Measurements from ENCODE around the gene TTLL5. TPM values are rescaled to one million over a fixed set of nuclear protein-coding genes. Genes with fewer than 3 reads are reported as not detected.

Gene TTLL5
- total RNA-seq, 1 donor from 2014 or later: 45.2 TPM

DNA sequence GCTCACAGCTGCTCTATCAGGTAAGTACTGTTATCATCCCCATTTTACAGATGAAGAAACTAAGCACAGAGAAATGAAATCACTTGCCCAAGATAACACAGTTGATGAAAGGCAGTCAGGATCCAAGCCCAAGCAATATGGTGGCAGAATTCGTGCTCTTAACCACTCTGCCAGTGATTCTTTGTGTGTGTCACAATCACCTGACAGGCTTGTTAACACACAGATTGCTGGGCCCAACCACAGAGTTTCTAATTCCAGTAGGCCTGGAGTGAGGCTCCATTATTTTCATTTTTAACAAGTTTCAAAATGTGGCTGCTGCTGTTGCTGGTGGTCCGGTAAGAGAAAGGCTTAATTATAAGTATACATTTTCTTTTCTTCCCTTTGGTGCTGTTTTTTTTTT, 186.5 kb downstream of the TTLL5 start:
- H3K9me3 Mint-ChIP-seq: no peaks in the 10 kb centered on the region
- H3K27me3 Mint-ChIP-seq (ENCODE audit: low read depth): no peaks in the 10 kb centered on the region
- no peak overlapping the region for H3K27ac Mint-ChIP-seq
- H3K4me1 Mint-ChIP-seq: peaks cover 8% of the 10 kb centered on the region
- peaks cover 2% of the 10 kb centered on the region for H3K36me3 Mint-ChIP-seq
- TF ChIP-seq, protein P1, sequence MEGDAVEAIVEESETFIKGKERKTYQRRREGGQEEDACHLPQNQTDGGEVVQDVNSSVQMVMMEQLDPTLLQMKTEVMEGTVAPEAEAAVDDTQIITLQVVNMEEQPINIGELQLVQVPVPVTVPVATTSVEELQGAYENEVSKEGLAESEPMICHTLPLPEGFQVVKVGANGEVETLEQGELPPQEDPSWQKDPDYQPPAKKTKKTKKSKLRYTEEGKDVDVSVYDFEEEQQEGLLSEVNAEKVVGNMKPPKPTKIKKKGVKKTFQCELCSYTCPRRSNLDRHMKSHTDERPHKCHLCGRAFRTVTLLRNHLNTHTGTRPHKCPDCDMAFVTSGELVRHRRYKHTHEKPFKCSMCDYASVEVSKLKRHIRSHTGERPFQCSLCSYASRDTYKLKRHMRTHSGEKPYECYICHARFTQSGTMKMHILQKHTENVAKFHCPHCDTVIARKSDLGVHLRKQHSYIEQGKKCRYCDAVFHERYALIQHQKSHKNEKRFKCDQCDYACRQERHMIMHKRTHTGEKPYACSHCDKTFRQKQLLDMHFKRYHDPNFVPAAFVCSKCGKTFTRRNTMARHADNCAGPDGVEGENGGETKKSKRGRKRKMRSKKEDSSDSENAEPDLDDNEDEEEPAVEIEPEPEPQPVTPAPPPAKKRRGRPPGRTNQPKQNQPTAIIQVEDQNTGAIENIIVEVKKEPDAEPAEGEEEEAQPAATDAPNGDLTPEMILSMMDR (IDR thresholded peaks at IDR 0.05; ENCODE audit: unreplicated experiment): no peak
- DNase-seq (ENCODE audit: low spot score in 2 of 2, unreplicated experiment in 2 of 2): no peak
- H3K4me3 Mint-ChIP-seq: no peak overlapping the region

DNA sequence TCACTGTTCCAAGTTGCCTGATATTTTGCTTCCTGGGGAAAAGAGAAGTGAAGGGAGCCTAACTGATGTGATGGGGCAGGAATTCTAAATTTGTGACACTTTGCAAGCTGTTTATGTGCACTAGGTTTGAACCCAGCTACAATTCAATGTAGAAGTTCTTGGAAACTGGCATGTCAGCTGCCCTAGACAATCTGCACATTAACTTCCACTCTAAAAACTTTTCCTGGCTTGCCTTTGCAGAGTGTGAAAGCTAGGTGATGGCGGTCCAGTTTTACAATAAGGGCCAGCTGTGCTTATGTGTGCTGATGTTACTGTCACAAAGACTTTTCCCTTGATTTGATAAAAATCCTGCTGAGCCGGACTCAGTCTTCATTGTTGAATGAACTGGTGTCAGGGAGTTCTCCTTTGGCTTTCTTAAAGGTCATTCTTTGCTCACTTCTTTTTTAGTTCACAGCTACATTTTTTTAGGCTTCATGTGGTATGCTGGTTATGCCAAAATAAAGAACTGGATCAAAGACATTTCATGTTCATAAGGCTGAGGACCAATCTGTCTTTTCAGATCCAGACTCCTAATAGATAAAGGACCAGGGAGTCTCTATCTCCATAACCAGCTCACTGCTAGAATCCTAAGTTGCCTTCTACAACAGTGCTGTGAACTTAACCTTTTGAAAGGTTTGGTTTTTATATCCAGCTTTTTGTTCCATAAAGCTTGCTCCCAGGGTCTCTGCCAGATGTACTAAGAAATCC, 187.3 kb downstream of the TTLL5 start:
- Mint-ChIP-seq H3K27ac (no peak overlapping the region), H3K9me3 (no peaks in the 10 kb centered on the region), H3K4me1 (peaks cover 5% of the 10 kb centered on the region), H3K4me3 (no peak overlapping the region), H3K27me3 (ENCODE audit: low read depth) (no peaks in the 10 kb centered on the region), H3K36me3 (peaks cover 2% of the 10 kb centered on the region)
- no peak for DNase-seq (ENCODE audit: low spot score in 2 of 2, unreplicated experiment in 2 of 2)
- TF ChIP-seq, protein P1 (IDR thresholded peaks at IDR 0.05; ENCODE audit: unreplicated experiment): no peak

DNA sequence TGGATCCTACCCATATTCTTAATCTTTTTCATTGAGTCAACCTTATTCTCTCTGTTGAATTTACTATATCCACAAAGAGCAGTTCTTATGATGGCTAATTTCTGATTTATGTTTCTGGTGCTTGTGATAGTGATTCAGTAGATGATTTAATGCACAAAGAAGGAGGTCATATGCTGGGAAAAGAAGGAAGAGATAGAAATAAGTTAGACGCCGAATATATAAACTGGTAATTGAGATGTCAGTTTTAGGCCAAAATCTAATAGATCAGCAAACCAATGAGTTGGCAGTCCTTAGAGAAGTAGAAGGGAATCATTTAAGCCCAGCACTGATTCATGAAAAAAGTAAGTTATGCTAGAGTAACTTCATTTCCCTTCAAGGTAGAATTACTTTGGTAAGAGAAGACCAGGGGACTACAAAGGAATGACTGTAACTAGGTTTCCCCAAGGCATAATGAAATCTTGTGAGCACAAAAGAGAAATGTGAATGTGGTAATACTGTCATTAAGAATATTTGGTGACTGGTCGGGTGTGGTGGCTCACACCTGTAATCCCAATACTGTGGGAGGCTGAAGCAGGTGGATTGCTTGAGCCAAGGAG, 188.4 kb downstream of the TTLL5 start:
- Mint-ChIP-seq H3K4me3 (no peak overlapping the region), H3K36me3 (peaks cover 2% of the 10 kb centered on the region), H3K4me1 (peaks cover 5% of the 10 kb centered on the region), H3K27ac (no peak overlapping the region), H3K9me3 (no peaks in the 10 kb centered on the region), H3K27me3 (ENCODE audit: low read depth) (no peaks in the 10 kb centered on the region)
- DNase-seq (ENCODE audit: low spot score in 2 of 2, unreplicated experiment in 2 of 2): no peak
- TF ChIP-seq, protein P1 (IDR thresholded peaks at IDR 0.05; ENCODE audit: unreplicated experiment): no peak

DNA sequence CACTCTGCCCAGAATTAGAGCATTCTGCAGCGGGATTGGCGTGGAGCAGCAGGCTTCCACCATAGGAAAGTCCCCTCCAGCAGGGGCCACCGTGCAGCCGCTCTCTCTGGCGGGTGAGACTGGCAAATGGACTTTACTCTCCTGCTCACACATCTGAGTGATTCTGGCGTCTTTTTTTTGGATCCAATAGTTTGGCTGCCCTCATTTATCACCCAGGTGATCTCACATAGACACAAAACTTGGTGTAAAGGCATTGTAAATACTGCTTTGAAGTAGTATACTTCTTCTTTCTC, 190.5 kb downstream of the TTLL5 start:
- TF ChIP-seq, protein P1 (IDR thresholded peaks at IDR 0.05; ENCODE audit: unreplicated experiment): no peak
- no peaks in the 10 kb centered on the region for H3K27me3 Mint-ChIP-seq (ENCODE audit: low read depth)
- no peak for DNase-seq (ENCODE audit: low spot score in 2 of 2, unreplicated experiment in 2 of 2)
- H3K4me3 Mint-ChIP-seq: no peak overlapping the region
- no peaks in the 10 kb centered on the region for H3K9me3 Mint-ChIP-seq
- H3K27ac Mint-ChIP-seq: no peak overlapping the region
- H3K36me3 Mint-ChIP-seq: peaks cover 8% of the 10 kb centered on the region
- peaks cover 5% of the 10 kb centered on the region for H3K4me1 Mint-ChIP-seq

- H3K27me3 Mint-ChIP-seq (ENCODE audit: low read depth): no peaks in the 10 kb centered on the region
- no peak for DNase-seq (ENCODE audit: low spot score in 2 of 2, unreplicated experiment in 2 of 2)
- TF ChIP-seq, protein P1 (IDR thresholded peaks at IDR 0.05; ENCODE audit: unreplicated experiment): no peak
- H3K9me3 Mint-ChIP-seq: no peaks in the 10 kb centered on the region
- H3K4me3 Mint-ChIP-seq: no peak overlapping the region
- no peak overlapping the region for H3K27ac Mint-ChIP-seq
- peaks cover 6% of the 10 kb centered on the region for H3K4me1 Mint-ChIP-seq
- peaks cover 8% of the 10 kb centered on the region for H3K36me3 Mint-ChIP-seq
Measured at GRCh38 chr14:75854111-75854799, 193.2 kb downstream of the TTLL5 start.

Measured in mesothelial cell of epicardium (in vitro differentiated cells).